H1 (cell line): ENCODE results near the gene ZACN. TPM values are rescaled to one million over a fixed set of nuclear protein-coding genes. Genes with fewer than 3 reads are reported as not detected.

Source experiments
- CHD1 ChIP-seq: IDR thresholded peaks from 2 replicates; pipeline ENCODE4 v1.6.1; 2012; ENCODE audit warnings: low read depth, low read length, improper control_type of control experiment
- FOSL1 ChIP-seq: IDR thresholded peaks from 2 replicates; pipeline ENCODE4 v1.6.1; 2011; ENCODE audit warnings: mild to moderate bottlenecking, low read depth, low read length, moderate library complexity; ENCODE audit not compliant: insufficient read depth
- HDAC2 ChIP-seq, 2 experiments: fragments of 300-600 bp in 1 of 2; sonication (generic) in 1 of 2; IDR thresholded peaks; 2 replicates each; pipeline ENCODE4 v1.6.1; 2011 to 2012; ENCODE audit warnings: low read depth in 2 of 2, low read length in 2 of 2, mild to moderate bottlenecking in 2 of 2, moderate library complexity in 2 of 2, borderline replicate concordance in 1 of 2, inconsistent platforms in 1 of 2
- POLR2AphosphoS5 ChIP-seq: IDR thresholded peaks from 2 replicates; pipeline ENCODE4 v1.6.1; 2011; ENCODE audit warnings: low read depth, low read length
- SP4 ChIP-seq: IDR thresholded peaks from 2 replicates; pipeline ENCODE4 v1.6.1; 2012; ENCODE audit warnings: low read length, inconsistent platforms
- polyA plus RNA-seq, 7 experiments: library from polyadenylated mRNA; depleted of rRNA in 3 of 7; stranded (reverse) in 5 of 7; unstranded in 2 of 7; fragments of >200 nt in 5 of 7; fragments of 200-250 nt in 2 of 7; gene quantifications; 1 replicate in 5 of 7; 2 replicates in 1 of 7; 4 replicates in 1 of 7; pipeline versions ENCODE4 v1.2.1 to v1.2.3, GENCODE V29; 2011 to 2013; ENCODE audit warnings: missing spikeins in 2 of 7, mixed read lengths in 2 of 7
- total RNA-seq: library from RNA; stranded (reverse); fragmentation: NEBNext Ultra II Directional; extraction: Animal tissue kit (Norgen Biotek cat#: 25700); gene quantifications from 2 replicates; pipeline ENCODE4 v1.2.1, GENCODE V29; 2021

ZACN gene
- total and polyA plus RNA-seq, 2 of the 8 experiments (the other 6 are each of a cell fraction or from before 2014, with no cell fraction given): 0.26 TPM; not detected in 1

DNA sequence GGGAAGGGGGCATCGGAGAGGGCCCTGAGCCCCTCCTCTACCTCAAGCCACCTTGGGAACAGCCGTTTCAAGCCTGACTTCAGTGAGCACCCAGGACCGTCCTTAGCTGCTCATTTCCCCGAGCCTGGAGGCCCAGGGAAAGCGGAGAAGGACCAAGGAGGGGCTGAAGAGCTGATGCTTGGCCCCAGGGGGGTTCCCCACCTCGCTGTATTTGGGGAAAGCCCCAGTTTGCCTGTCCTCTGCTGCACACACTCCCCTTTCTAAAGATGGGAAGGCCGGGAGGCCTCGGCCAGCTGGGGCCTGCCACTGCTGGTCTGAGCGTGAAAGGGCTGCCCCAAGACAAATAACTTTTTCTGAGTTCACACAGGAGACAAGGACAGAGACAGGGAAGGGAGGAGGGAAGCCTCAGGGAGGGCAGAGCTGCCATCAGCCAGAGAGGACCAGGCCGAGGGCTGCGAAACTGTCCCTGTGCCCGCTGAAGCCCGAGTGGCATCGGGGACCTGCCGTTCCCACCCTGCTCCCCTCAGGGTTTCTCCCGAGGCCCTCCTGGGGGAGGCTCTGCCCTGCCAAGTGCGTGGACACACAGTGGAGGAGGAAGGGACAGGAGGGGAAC, 11.6 kb downstream of the ZACN start (continued):
- no peak for TF ChIP-seq FOSL1
- TF ChIP-seq SP4: no peak
- TF ChIP-seq HDAC2 (IDR thresholded peaks at IDR 0.05; ENCODE audit: borderline replicate concordance in 1 of 2, low read depth in 2 of 2, low read length in 2 of 2): no peak
- no peak for TF ChIP-seq POLR2AphosphoS5
- no peak for TF ChIP-seq CHD1
